ENCODE measurements around the gene XBP1. TPM values are rescaled to one million over a fixed set of nuclear protein-coding genes. Genes with fewer than 3 reads are reported as not detected.

XBP1 gene
- total RNA-seq, 4 donors from 2014 or later, result 111 to 166 (median 131) TPM

- no peaks in the 10 kb centered on the region for H3K9me3 ChIP-seq
- no peak for DNase-seq
- TF ChIP-seq POLR2A (IDR thresholded peaks at IDR 0.05) (no peak), CTCF (IDR thresholded peaks at IDR 0.05) (no peak)
- no peaks in the 10 kb centered on the region for H3K27me3 ChIP-seq
- peaks cover 15 to 81% (median 28%) of the 10 kb centered on the region in 3 donors for H3K4me1 ChIP-seq
- H3K36me3 ChIP-seq, result no peaks in the 10 kb centered on the region
- intact Hi-C loops (cut with DNase I), result no loop called here
- WGBS, 2 donors, result 81 to 96% methylated on average over 2 of the region's 2 CpGs
- peak overlapping the region in 2 of 4 donors; percentile 83 to 86 for H3K27ac ChIP-seq
- no peak overlapping the region for H3K4me3 ChIP-seq
These were observed 16.7 kb upstream of the XBP1 start for GRCh38 chr22:28817064-28817463.

- 53 to 76% methylated on average over 6 of the region's 6 CpGs for WGBS, 2 donors
- Histone ChIP-seq H3K9me3 (no peaks in the 10 kb centered on the region), H3K4me1 (peaks cover 25 to 91% (median 34%) of the 10 kb centered on the region in 3 donors), H3K4me3 (no peak overlapping the region), H3K27me3 (no peaks in the 10 kb centered on the region), H3K36me3 (no peaks in the 10 kb centered on the region), H3K27ac (peak overlapping the region in 3 of 4 donors; percentile 5 to 64 (median 47))
- no peak for TF ChIP-seq POLR2A (IDR thresholded peaks at IDR 0.05)
- TF ChIP-seq CTCF (IDR thresholded peaks at IDR 0.05), result no peak
- DNase-seq, result no peak
- intact Hi-C loops (cut with DNase I), result no loop called here
These were observed 15.4 kb upstream of the XBP1 start for GRCh38 chr22:28815729-28816128.

GRCh38 chr22:28815111-28815510 lies 14.7 kb upstream of the XBP1 start:
- intact Hi-C loops (cut with DNase I), result no loop called here
- H3K4me3 ChIP-seq, result no peak overlapping the region
- WGBS, 2 donors, result 44 to 54% methylated on average over 6 of the region's 6 CpGs
- H3K27me3 ChIP-seq, result no peaks in the 10 kb centered on the region
- H3K27ac ChIP-seq, result peak overlapping the region; percentile 5 to 64 (median 31)
- no peak for TF ChIP-seq CTCF (IDR thresholded peaks at IDR 0.05)
- no peak for DNase-seq
- no peaks in the 10 kb centered on the region for H3K9me3 ChIP-seq
- H3K36me3 ChIP-seq, result no peaks in the 10 kb centered on the region
- peaks cover 25 to 95% (median 34%) of the 10 kb centered on the region in 3 donors for H3K4me1 ChIP-seq

GRCh38 chr22:28813772-28814518 lies 13.6 kb upstream of the XBP1 start:
- no peaks in the 10 kb centered on the region for H3K9me3 ChIP-seq
- peak overlapping the region in 3 of 4 donors; percentile 48 to 82 (median 64) for H3K27ac ChIP-seq
- TF ChIP-seq POLR2A (IDR thresholded peaks at IDR 0.05) (no peak), CTCF (IDR thresholded peaks at IDR 0.05) (no peak)
- no peak for DNase-seq
- WGBS, 2 donors, result 79 to 80% methylated on average over 2 of the region's 2 CpGs
- H3K4me3 ChIP-seq, result no peak overlapping the region
- no peaks in the 10 kb centered on the region for H3K36me3 ChIP-seq
- H3K27me3 ChIP-seq, result no peaks in the 10 kb centered on the region
- H3K4me1 ChIP-seq, result peaks cover 16 to 84% (median 24%) of the 10 kb centered on the region in 3 donors
- intact Hi-C loops (cut with DNase I), result no loop called here

GRCh38 chr22:28812516-28812915 lies 12.1 kb upstream of the XBP1 start:
- Histone ChIP-seq H3K27me3 (no peaks in the 10 kb centered on the region), H3K4me3 (no peak overlapping the region), H3K4me1 (peaks cover 14 to 70% (median 14%) of the 10 kb centered on the region in 3 donors), H3K9me3 (no peaks in the 10 kb centered on the region), H3K27ac (peak overlapping the region; percentile 64 to 82 (median 70)), H3K36me3 (no peaks in the 10 kb centered on the region)
- DNase-seq, result no peak
- intact Hi-C loops (cut with DNase I), result no loop called here
- TF ChIP-seq POLR2A (IDR thresholded peaks at IDR 0.05), result no peak
- 45 to 56% methylated on average over 4 to 5 of the region's 5 CpGs for WGBS, 2 donors

Data from esophagus squamous epithelium (tissue), 5 donors.